GM13976 (cell line): ENCODE data around the gene PSMD12.

ENCODE experiments used
- DNase-seq: peaks from one replicate; pipeline ENCODE4 v3.0.0; 2012; ENCODE audit warnings: low spot score
- in situ Hi-C: fragments of 300-500 bp; cut with MboI; formaldehyde crosslinking; loops from one replicate; pipeline ENCODE4 v1.12.0; 2022; ENCODE audit warnings: low sequenced_read_pairs, mixed read lengths, inconsistent platforms; ENCODE audit not compliant: unreplicated experiment
- TF ChIP-seq, protein P1 (sequence below): IDR thresholded peaks from 2 replicates; pipeline ENCODE4 v1.5.1; 2012; ENCODE audit warnings: borderline replicate concordance, mild to moderate bottlenecking; ENCODE audit not compliant: insufficient read depth; ENCODE audit errors: extremely low read depth, missing control alignments, control extremely low read depth

The PSMD12 gene

DNA sequence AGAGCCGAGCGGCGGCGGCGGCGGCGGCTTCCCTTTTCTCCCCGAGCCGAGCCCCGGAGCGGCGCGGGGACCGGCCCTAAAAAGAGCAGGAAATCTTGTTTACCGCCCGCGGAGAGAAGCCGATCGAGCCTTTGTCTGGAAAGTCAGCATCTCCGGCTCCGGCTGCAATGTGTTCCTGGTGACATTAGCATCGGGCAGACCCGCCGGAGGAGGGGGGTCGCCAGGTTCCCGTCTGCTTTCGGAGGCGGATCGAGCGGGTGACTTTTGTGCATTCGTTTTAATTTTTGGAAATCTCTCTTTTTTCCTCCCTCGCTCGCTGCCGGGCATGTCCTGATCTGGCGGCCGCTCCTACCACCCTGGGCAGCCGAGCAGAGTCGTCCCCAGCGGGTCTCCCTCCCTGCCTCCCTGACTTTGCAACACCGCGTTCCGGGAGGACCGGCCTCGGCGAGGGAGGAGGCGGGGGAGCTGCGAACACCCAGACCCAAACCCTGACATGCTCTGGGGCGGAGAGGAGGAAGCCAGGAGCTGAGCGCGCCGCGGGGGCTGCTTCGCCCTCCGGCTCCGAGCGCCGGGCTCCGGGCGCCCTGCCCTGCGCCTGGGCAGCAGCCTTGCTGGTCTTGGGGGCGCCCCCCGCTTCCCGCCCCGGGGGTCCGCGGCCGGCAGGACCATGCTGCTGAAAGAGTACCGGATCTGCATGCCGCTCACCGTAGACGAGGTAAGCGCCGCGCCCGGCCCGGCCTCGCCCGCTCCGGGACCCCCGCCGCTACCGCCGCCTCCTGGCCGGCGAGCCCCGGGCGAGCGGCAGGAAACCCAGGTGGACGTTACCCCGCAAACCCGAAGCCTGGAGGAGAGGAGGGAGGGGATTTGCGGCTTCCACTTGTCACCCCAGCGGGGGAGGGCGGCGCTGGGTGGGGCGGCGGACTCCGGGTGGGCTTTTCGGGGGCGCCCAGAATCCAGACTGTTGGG, 11.4 kb upstream of the PSMD12 start:
- TF ChIP-seq, protein P1, sequence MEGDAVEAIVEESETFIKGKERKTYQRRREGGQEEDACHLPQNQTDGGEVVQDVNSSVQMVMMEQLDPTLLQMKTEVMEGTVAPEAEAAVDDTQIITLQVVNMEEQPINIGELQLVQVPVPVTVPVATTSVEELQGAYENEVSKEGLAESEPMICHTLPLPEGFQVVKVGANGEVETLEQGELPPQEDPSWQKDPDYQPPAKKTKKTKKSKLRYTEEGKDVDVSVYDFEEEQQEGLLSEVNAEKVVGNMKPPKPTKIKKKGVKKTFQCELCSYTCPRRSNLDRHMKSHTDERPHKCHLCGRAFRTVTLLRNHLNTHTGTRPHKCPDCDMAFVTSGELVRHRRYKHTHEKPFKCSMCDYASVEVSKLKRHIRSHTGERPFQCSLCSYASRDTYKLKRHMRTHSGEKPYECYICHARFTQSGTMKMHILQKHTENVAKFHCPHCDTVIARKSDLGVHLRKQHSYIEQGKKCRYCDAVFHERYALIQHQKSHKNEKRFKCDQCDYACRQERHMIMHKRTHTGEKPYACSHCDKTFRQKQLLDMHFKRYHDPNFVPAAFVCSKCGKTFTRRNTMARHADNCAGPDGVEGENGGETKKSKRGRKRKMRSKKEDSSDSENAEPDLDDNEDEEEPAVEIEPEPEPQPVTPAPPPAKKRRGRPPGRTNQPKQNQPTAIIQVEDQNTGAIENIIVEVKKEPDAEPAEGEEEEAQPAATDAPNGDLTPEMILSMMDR, result peak; percentile 35
- DNase-seq, result peak; percentile 69
- in situ Hi-C loops, result loop anchor here (10.0 to 25.0 kb wide), 2 partner anchors 210 to 307 kb away; no protein-coding TSS in a partner anchor

DNA sequence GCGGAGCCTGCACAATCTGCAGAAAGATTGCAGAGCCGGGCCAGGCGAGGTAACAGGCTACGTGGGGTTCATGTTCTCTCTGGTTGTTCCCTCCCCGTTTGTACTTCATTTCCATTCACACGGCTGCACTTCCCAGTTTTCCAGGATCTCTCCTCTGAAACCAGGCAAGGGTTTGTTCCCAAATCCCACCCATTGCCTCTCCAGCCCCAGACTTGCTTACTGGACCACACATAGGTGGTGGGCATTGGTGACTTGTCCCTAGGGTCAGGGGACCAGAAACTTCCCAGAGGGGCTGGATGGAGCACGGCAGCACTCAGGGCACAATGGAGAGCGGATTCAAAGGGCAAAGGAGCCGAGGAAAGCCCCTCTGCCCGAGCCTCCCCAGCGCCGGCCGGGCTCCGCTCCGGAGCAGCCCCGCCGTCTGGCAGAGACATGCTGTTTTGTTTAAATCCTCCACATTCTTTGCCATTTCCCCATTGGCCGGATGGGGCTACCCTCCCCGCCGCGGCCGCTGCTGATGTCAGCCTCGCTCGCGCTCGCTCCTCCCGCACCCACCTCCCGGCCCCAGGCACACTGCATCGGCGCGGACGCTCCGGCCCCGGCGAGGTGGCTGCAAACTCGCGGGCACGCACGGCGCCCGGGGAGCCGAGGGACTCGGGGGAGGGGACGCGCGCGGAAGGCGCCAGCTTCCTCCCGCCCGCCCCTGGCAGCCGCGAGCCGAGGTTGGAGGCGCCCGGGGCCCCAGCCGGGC, 10.5 kb upstream of the PSMD12 start, which contains the start of gene PITPNC1:
Gene PITPNC1 (plus strand): TSS at position 545 of the 751 bp plus-strand sequence.
- in situ Hi-C loops, result loop anchor here (10.0 to 25.0 kb wide), 2 partner anchors 210 to 308 kb away; no protein-coding TSS in a partner anchor

DNA sequence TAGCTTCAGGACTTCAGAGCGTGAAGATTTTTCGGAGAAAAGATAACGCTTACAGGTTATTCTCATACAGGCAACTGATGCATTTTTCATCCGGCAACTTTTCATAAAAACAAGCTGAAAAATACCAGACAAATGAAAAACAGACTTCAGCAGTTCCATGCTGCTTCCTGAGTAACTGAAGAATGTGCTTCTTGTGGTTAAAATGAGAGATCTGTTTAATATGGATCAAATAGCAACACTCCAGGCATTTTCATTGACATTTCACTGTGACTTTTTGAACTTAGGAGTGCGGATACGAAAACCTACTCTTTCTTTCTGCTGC, 10.0 kb upstream of the PSMD12 start:
- DNase-seq, result no peak
- in situ Hi-C loops, result loop anchor here (10.0 to 25.0 kb wide), 2 partner anchors 211 to 308 kb away; no protein-coding TSS in a partner anchor
- TF ChIP-seq, protein P1, result no peak

More for the DNA sequence above, 10.5 kb upstream of the PSMD12 start, which contains the start of gene PITPNC1:
- peak; percentile 90 for DNase-seq
- TF ChIP-seq, protein P1, result no peak

DNA sequence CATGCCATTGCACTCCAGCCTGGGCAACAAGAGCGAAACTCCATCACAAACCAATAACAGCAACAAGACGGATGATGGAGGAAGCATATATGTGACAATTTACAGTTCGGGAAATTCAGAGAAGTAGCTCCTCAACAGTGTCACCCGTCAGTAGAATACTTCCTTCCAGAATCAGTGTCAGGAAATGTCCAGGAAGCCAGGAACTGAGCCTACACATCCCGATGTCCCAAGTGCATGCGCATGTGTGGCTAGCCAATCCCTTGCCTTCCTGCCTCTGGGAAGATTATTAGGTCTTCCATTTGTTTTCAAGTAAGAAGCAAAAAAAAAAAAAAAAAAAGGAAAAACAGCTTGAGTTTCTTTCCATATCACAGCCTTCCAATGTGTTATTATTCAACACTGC, 9.3 kb upstream of the PSMD12 start:
- in situ Hi-C loops, result loop anchor here (10.0 to 25.0 kb wide), 2 partner anchors 212 to 309 kb away; no protein-coding TSS in a partner anchor
- no peak for DNase-seq
- TF ChIP-seq, protein P1, result no peak

DNA sequence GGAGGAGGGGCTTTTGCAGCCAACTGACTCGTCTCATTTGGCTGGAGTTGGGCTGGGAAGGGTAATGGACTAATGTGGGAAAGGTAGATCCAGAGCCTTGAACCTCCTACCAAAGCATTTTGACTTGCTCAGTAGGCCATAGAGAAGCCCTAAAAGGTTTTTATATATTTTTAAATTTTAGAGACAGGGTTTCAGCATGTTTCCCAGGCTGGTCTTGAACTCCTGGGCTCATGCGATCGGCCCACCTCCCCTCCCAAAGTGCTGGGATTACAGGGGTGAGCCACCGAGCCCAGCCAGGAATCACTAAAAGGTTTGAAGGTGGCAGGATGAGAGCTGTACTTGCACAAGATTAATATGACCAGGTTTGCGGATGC, 8.7 kb upstream of the PSMD12 start:
- in situ Hi-C loops, result loop anchor here (10.0 to 25.0 kb wide), 2 partner anchors 212 to 310 kb away; no protein-coding TSS in a partner anchor
- TF ChIP-seq, protein P1, result no peak
- DNase-seq, result no peak
